NB4 (cell line): ENCODE measurements around the gene FAM186B.

ENCODE experiments used
- DNase-seq: peaks from one replicate; pipeline ENCODE4 v3.0.0; 2010; ENCODE audit warnings: low read depth
- H3K4me3 ChIP-seq: one replicate; pipeline ENCODE4 v1.5.1; 2011; ENCODE audit warnings: mild to moderate bottlenecking, low read depth, low read length, moderate library complexity
- CTCF ChIP-seq: IDR thresholded peaks from one replicate; pipeline ENCODE4 v1.5.1; 2012; ENCODE audit warnings: low read depth, low read length
- MAX ChIP-seq: IDR thresholded peaks from 2 replicates; pipeline ENCODE4 v1.6.1; 2011; ENCODE audit warnings: low read depth, low read length
- MYC ChIP-seq: IDR thresholded peaks from 2 replicates; pipeline ENCODE4 v1.6.1; 2011; ENCODE audit warnings: low read depth, low read length
- POLR2A ChIP-seq: IDR thresholded peaks from 2 replicates; pipeline ENCODE4 v1.6.1; 2011; ENCODE audit warnings: mild to moderate bottlenecking; ENCODE audit not compliant: insufficient read length; ENCODE audit errors: extremely low read depth

FAM186B gene

GRCh38 chr12:49543221-49543913, 62.1 kb downstream of the FAM186B start:
- TF ChIP-seq MAX = no peak
- no peak for TF ChIP-seq CTCF
- TF ChIP-seq POLR2A = no peak
- TF ChIP-seq MYC = no peak
- no peak overlapping the region for H3K4me3 ChIP-seq
- no peak for DNase-seq

GRCh38 chr12:49542592-49543160, 62.8 kb downstream of the FAM186B start:
- no peak for DNase-seq
- TF ChIP-seq CTCF (no peak), POLR2A (no peak), MAX (no peak), MYC (no peak)
- no peak overlapping the region for H3K4me3 ChIP-seq

GRCh38 chr12:49541911-49542505, 63.4 kb downstream of the FAM186B start:
- peak; percentile 27 for DNase-seq
- H3K4me3 ChIP-seq = no peak overlapping the region
- TF ChIP-seq CTCF = no peak
- TF ChIP-seq MAX = no peak
- no peak for TF ChIP-seq POLR2A
- TF ChIP-seq MYC = no peak

GRCh38 chr12:49541140-49541861, 64.1 kb downstream of the FAM186B start:
- TF ChIP-seq MAX (no peak), POLR2A (no peak), CTCF (no peak)

GRCh38 chr12:49540229-49541139, 65.0 kb downstream of the FAM186B start:
- no peak overlapping the region for H3K4me3 ChIP-seq
- TF ChIP-seq CTCF (no peak), MAX (no peak), MYC (no peak), POLR2A (no peak)
- no peak for DNase-seq

More at GRCh38 chr12:49541140-49541861, 64.1 kb downstream of the FAM186B start:
- no peak for DNase-seq
- no peak overlapping the region for H3K4me3 ChIP-seq
